Measurements from ENCODE around the gene DTX3.
"Not testable (repeated sequence)": the region's sequence is repeated elsewhere in the genome, so short reads cannot be mapped to it uniquely, and the experiment has no call there.

Gene DTX3

DNA sequence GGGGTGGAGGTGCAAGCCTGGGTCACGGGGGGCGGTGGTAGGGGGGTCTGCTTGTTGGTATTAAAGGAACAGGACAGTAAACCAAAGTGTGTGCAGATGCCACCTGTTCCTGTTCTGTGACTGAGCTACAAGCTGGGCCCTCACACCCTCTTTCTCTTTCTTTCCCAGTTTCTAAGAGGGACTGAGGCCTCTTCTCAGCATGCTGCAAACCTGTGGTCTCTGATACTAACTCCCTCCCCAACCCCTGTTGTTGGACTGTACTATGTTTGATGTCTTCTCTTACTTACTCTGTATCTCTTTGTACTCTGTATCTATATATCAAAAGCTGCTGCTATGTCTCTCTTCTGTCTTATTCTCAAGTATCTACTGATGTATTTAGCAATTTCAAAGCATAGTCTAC, 20.6 kb upstream of the DTX3 start:
- DNase-seq: no peak

DNA sequence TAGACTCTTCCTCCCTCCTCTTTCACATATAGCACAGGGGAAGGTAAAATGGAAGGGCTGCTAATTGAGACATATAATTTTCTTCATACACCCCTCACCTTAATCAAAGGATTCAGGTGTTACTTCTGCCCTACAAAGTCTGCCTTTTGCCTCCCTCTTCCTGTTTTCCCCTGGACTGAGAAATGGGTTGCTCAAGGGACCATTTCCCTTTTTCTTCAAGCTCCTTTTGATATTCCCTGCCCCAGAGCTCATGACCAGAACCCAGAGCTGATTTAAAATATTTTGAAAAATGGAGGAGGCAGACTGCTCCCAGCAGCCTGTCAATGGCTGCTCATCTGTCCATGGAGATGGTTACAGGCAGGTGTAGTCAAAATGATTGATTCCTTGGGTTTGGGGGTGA, 19.9 kb upstream of the DTX3 start:
- DNase-seq: no peak

DNA sequence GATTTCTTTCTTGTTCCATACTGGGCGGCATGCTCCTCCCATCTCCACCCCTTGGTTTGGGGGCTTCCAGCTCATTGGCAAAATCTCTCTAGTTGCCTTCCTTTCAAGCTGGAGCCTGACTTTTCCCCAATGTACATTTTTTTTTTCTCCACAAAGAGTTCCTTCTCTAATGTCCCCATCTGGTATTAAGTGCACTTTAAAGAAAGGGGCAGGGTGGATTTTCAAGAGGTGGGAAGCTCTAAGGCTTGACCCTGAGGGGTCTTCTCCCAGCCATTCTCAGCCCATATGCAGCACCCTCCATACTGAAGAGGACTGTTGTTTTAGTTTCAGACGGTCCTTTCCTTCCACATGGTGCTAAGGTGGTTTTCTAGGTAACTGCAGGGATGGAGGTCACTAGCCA, 19.5 kb upstream of the DTX3 start:
- no peak for DNase-seq

DNA sequence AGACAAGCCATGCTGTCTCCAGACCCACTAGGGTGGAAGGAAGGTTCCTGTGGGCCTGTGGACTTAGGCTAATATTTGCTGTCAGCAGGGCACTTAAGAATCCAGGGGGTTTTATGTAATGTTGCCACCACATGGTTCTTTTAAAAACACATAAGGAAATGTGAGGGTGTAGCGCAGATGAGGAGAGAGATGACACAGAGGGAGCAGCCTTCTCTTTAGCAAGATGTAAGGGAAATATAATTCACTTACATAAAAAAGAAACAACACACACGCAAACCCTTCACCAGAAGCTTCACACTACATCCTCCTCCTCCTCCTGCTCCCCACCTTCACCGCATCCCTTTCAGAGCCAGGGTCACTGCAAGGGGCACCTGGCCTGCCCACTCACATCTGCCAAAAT, 18.5 kb upstream of the DTX3 start:
- DNase-seq: peak; percentile 22

DNA sequence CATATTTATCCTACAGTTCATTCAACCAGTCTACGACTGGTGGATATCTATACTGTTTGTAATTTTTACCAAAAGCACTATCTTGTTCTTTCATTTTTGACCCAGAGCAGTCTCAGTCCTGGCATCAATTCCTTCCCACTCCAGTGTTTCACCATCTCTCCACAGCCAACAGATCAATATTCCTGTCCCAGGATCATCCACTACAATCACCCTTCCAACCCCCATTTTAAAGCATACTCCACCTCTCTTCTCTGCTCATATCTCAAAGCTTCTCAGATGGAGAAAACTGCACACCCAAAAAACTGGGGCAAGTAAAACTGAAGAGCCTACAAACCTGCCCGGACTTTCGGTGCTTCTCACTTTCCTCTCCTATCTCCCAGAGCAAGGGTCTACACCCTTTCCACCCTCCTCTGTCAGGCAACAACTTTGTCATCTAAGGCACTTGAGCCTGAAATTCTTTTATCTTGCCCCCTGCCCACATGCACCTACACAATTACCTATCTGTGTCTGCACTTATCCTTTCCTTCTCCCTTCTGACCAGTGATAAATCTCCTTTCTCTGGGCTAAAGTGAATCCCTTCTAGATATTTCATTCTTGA, 17.7 kb upstream of the DTX3 start:
- no peak for DNase-seq

DNA sequence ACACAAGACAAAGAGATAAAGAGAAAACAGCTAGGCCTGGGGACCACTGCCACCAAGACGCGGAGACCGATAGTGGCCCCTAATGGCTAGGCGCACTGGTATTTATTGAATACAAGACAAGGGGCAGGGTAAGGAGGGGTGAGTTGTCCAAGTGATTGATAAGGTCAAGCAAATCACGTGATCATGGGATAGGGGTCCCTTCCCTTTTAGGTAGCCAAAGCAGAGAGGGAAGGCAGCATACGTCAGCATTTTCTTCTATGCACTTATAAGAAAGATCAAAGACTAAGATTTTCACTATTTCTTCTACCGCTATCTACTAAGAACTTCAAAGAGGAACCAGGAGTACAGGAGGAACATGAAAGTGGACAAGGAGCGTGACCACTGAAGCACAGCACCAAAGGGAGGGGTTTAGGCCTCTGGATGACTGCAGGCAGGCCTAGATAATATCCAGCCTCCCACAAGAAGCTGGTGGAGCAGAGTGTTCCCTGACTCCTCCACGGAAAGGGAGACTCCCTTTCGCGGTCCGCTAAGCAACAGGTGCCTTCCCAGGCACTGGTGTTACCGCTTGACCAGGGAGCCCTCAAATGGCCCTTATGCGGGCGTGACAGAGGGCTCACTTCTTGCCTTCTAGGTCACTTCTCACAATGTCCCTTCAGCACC, 15.5 kb upstream of the DTX3 start:
- not testable (repeated sequence) for DNase-seq

DNA sequence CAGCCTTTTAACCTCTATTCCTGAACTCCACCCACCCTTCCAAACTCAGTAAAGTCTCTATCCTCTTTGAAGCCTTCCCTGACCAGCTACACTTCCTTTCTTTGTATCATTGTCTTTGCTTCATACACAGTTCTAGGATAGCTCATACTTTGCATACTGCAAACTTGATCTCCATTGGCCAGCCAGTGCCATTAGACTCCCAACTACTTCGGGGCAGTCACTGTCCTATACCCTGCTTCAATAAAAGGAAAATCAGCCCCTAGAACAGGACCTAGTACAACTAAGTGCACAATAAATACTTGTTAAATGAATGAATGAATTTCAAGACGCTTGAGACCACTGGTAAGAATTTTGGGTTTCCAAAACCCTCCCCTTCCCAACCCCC, 14.2 kb upstream of the DTX3 start:
- DNase-seq: no peak

DNA sequence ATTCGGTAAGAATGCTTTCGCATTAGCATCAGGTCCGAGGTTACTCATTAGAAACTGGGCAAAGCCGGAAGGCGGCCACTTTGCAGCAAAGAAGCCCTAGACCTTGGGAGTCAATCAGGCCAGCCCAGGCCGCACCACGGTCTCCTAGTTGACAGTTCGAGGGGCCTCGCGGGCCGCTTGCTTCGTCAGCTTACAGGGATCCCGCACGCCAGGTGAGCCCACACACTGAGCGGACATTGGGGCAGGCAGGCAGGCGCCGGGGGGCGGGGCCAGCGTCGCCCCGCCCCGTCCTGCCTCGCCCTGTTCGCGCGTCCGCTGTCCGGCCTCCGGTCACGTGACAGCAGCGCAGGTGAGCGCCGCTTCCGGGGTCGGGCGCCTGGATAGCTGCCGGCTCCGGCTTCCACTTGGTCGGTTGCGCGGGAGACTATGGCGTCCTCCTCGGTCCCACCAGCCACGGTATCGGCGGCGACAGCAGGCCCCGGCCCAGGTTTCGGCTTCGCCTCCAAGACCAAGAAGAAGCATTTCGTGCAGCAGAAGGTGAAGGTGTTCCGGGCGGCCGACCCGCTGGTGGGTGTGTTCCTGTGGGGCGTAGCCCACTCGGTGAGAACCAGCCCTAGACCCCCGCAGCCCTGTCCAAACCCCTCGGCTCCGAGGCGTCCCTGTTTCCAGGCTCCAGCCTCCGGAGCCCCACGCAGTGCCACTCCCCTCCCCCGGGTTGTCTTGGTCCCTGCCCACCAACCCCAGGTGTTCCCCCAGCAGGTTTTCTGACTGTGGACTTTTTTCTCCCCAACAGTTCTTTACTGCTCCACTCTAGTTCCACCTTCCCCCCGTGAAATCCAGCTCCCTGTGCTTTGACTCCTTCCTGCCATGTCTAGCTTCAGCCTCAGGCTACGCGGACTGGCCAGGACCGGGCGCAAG, 13.5 kb upstream of the DTX3 start, which contains the start of gene PIP4K2C:
Gene PIP4K2C (plus strand): TSS at position 329 of the 918 bp plus-strand sequence. CDS start 98 bp downstream, at position 427.
- DNase-seq: peak; percentile 96

DNA sequence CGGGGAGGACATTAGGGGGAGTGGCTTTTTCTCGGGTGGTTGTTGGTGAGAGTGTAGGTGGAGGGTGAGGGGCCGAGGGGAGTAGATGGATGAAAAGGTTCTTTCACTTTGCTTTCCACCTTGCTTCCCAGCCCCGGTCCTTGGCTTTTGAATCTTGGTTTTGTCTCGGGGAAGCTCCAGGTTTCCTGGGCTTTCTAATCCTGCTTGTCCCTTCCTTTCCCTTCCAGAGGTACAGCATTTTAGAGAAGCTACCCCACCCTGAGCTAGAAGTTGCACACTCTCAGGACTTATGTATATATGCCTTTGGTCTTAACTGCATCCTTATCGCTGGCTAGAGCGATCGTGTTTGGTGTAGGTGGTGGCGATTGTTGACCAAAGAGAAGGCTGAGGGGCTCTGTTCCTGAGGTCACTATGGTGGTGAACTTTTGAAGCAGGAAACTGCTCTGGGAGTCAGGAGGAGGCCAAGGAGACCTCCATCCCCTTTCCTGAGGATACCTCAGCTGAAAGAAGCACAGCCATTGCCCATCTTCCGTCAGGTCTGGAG, 12.8 kb upstream of the DTX3 start:
- DNase-seq: no peak

DNA sequence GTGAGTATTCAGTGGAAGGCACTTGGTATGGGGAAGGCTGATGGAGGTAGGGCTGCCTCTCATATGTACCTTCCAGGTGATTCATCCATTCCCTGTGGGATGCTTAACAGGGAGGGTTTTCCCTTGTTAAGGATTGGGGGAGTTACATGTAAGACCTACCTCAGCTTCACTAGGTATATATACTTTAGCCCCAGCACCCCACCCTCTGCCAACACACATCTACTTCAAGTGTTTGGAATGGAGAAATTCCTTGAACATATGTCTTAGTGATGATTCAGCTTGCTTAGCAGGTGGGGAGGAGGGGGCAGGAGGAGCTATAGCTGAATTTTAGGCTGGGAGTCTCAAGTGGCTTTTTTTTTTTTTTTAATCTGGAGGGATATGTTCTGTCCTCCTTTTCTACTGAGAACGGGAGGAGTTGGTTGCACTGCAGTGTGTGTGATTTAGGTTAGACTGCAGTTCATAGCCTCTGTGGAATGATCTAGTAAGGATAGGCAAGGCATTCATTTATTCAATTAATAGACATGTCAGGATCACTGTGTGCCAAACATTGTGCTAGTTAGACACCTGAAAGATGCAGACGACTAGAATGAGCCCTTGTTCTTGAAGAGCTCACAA, 12.0 kb upstream of the DTX3 start:
- DNase-seq: no peak

DNA sequence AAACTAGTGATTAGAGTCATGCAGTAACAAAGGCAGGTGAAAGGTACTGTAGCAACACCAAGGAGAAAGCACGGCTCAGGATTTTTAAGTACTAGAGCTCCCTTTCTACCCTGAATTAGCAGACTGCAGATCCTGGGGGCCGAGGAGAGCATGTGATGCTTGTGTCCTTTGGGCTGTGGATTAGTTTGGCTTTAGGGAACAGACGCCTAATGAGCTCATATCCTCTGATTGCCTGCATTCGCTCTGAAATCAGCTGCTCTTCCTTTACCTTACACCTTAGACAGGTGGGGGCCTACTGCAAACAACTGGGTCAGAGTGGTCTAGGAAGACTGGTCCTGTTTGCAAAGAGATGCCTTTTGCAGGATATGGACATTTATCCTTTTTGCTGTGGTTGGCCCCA, 11.4 kb upstream of the DTX3 start:
- no peak for DNase-seq

DNA sequence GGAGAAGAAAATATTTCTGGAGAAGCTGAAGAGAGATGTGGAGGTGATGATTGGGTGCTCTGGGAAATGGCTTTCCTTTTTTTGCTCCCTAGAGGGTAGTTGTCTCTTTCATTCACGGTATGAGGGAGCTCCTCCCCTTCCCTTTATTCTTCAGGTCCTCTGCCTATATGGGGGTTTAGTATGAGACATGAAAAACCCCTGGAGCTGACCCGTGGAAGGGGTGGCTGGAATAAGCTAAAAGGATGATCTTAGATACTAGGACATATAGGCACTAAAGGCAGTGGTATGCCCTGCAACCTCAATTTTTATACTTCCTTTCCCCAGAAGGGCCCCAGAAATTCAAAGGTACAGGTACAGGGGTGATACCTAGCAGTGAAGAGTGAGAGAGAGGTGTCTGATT, 4.2 kb upstream of the DTX3 start:
- DNase-seq: no peak

DNA sequence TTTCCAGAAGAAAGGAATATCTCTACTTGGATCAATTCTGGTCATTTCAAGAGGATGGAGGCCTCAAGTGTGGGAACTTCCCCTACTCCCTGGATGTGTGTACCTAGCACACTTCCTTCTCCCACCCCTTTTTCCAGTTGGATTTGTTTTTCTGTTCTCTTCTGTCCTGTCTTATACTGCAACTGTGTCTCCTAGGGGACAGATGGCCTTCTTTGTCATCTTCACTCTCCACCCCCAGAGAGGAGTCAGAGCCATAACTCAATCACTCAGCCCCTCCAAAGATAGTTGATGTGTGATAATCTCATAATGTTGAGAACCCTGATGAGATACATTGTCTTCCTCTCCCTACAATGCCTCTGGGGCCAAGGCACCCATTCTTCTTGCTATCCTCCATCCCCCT, 2.1 kb upstream of the DTX3 start:
- no peak for DNase-seq

DNA sequence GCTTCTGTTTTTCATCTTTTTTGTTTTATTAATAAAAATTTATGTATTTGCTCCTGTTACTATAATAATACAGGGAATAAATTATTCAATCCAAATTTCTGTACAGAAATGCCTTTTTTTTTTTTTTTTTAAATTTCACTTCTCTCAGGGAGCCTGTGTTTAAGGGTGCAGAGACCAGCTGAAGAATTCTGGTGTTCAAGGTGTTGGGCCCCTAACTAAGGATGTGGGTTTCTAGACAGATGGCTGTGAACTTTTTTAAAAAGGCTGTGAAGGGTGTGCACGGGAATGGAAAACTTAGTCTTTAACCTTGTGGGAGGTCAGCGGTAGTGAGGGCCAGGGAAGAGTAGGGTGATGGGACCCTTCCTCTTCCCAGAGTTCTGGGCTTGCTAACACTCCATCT, 1.3 kb upstream of the DTX3 start:
- no peak for DNase-seq

DNA sequence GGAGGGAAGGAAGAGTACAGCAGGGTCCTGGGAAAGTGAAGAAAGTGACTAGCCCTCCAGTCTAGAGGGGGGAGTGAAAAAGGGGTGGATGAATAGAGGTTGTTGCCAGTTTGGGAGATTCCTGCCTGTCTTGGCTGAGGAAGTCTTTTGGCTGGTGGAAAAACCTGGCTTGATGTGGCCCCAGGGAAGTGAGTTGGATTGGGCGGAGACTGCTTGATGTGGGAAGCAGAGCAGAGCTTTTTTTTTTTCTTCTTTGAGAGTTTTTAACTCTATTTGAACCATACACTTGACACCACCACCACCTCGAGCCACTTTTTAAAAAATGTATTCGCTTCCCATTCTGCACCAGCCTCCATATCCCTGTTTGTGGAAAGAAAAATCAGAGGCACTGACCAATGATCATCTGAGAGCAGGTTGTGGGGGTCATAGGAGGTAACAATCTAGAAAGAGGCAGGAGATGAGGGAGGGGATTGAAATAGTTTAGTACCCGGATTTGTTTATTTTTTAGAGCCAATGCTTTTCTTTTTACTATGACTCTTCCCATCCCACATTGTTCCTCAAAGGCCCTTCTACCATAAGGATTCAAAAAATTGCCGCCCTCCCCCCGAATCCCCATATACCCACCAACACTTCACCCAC, 690 bp upstream of the DTX3 start:
- DNase-seq: peak; percentile 38

DNA sequence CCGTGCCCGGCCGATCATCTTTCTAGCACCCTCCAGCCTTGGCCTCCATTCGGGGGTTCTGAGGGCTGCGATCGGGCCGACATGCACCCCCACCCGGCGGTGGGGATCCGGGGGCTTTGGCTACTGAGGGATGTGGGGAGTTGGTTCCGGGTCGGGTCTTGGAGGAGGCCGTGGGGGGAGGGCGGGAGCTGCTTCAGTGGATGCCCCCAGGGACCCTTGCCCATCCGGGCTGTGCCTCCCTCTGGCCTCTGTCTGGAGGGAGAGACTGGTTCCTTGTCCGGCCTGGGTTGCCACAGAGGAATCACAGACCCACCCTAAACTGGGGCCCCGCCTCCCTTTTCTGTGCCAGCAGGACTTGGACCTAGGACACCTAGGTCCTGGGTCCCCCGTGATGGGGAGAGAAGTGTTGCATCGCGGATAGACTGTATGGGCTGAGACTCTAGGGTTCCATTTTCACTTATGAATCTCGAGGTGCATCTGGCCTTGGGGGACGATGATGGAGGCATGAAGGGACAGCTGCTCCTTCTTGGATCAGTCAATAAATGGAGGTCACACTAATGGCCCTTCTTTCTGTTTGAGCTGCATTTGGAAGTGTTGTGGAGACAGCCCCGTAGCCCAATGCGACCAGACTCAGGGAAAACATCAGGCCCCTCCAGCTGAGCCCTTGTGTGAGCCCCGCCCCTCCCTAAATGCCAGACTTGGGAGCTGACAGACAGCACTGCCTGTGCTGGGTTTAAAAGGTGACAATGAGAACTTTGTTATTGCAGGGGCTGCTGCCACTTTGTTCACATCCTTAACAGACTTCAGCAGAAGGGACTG, 577 bp downstream of the DTX3 start:
- peak; percentile 43 for DNase-seq

DNA sequence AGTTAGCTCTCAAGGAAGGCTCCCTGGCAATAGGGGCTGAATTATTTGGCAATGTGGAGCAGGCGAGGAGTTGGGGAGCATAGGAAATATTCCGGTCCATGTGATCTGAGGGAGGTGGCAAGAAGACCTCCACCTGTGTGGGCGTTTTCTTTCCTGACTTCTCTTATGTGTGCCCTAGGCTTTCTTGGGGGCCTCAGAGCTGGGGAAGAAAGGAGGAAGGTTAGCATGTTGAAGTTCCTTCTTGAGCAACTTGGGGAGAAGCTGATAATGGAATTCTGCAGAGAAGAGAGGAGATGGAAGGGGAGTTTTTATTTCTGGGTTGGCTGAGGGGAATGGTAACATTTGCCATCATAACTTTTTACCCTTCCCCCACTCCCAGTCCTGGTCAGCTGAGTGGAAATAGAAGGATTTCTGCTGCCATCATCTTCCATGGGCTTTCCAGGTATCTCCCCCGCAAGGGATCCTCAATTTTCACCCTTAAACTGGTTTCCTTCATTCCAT, 1.2 kb downstream of the DTX3 start:
- no peak for DNase-seq

DNA sequence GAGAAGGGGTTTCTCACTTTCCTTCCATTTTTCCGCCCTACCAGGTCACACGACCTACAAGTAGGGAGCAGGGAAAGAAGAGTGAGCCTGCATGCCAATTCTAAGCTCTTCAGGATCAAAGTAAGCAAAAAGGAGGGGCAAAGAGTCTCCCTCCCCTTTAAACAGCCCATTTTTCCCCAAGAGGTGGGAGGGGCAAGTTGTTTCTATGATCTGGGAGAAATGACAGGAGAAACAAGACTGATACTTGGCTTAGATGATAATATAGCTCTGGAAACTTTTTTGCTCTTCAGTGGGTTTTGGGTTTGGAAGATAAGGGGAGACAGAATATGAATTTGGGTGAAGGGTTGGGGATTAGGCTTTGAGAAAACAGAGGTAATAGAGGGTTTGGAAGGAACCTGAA, 1.8 kb downstream of the DTX3 start:
- DNase-seq: no peak

DNA sequence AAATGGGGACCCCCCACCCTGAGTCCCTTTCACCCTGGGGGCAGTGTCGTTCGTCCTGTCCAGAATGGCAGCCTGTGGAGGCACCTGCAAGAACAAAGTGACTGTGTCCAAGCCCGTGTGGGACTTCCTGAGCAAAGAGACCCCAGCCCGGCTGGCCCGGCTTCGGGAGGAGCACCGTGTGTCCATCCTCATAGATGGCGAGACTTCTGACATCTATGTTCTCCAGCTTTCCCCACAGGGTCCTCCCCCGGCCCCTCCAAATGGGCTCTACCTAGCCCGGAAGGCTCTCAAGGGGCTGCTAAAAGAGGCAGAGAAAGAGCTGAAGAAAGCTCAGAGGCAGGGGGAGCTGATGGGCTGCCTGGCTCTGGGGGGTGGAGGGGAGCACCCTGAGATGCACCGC, 2.2 kb downstream of the DTX3 start:
- no peak for DNase-seq

DNA sequence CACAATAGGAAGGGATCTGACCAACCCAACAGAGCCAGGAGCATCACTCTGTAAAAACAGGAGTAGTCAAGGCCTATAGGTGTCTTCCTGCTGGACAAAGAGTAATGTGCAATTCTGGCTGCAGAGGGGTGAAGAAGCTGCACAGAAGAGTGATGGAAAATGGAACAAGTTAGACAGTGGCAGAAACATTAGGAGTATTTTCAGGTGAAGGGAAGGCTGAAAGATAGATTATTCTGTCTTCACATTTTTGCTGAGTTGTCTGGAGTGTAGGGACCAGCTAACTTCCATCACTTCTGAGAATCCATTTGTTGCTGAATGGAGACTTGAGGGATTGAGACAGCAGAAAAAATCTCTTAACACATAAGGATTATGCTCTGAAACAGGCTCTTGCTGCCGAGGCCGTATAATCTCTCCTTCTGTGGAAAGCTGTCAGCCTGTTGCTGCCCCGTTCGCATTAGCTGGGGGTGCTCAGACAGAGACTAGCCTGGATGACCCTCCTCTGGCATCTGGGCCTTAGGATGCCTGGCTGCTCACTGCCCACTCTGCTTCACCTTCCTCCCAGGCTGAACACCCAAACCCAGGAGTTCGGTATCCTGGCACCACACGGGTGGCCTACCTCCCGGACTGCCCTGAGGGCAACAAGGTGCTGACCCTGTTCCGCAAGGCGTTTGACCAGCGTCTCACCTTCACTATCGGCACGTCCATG, 3.5 kb downstream of the DTX3 start:
- DNase-seq: no peak
